Measurements from ENCODE around the gene SPOCK2.

SPOCK2 gene

DNA sequence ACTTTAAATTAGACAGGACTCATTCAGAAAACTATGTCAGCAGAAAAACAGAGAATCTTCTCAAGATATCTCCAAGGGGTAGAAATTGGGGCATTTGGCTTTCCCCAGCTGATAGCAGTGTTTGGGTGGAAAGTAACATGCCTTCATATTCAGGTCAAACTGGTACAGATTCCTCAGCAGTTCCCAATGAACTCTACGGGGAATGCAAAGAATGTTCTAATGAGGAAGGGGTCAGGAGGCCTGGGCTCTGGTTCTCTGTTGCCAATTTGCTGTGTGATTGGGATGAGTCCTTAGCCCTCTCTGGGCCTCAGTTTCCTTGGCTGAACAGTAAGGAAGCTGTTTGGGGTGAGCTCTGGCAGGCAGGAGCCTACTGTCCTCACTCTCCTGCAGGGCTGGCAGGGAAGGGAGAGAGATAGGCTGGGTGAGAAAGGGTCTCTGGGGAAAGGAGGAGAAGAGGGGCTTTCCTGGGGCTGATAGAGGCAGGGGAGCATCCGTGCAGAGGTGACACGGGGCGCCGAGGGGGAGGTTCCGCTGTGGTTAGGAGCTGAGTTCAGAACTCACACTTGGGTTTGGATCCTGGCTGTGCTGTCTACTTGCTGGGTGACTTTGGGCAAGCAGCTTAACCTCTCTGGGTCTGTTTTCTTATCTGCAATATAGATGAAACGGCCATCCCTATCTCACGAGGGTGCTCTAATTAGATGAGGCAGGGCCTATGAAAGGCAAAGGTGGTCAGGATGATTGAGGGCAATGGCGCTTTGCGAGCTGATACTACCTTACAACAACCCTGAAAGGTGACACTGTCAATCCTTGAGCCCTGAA is 45.1 kb downstream of the SPOCK2 start:
- no peak for DNase-seq (ENCODE audit: low read depth)
- TF ChIP-seq, protein P1, sequence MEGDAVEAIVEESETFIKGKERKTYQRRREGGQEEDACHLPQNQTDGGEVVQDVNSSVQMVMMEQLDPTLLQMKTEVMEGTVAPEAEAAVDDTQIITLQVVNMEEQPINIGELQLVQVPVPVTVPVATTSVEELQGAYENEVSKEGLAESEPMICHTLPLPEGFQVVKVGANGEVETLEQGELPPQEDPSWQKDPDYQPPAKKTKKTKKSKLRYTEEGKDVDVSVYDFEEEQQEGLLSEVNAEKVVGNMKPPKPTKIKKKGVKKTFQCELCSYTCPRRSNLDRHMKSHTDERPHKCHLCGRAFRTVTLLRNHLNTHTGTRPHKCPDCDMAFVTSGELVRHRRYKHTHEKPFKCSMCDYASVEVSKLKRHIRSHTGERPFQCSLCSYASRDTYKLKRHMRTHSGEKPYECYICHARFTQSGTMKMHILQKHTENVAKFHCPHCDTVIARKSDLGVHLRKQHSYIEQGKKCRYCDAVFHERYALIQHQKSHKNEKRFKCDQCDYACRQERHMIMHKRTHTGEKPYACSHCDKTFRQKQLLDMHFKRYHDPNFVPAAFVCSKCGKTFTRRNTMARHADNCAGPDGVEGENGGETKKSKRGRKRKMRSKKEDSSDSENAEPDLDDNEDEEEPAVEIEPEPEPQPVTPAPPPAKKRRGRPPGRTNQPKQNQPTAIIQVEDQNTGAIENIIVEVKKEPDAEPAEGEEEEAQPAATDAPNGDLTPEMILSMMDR (IDR thresholded peaks at IDR 0.05; ENCODE audit: low read depth, low read length, missing control alignments), result no peak
- no peak overlapping the region for H3K4me3 ChIP-seq (ENCODE audit: low read depth, low read length)

DNA sequence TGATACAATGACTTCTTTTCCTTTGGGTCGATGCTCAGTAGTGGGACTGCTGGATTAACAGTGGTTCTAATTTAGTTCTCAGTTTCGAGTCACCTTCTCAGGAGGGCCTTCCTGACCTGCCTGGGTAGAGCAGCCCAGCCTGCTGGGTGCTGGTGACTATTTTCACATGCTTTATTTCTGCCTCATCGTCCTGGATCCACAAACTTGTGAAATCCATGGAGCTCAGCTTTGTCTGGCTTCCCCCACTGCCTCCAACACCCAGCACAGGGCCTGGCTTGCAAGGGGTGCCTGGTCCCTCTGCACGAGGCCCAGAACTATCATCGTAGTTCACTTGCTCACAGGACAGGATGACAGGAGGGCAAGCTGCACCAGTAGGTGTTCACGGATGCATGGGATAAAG is 46.9 kb downstream of the SPOCK2 start:
- no peak for DNase-seq (ENCODE audit: low read depth)
- H3K4me3 ChIP-seq (ENCODE audit: low read depth, low read length), result no peak overlapping the region
- TF ChIP-seq, protein P1 (IDR thresholded peaks at IDR 0.05; ENCODE audit: low read depth, low read length, missing control alignments), result no peak

DNA sequence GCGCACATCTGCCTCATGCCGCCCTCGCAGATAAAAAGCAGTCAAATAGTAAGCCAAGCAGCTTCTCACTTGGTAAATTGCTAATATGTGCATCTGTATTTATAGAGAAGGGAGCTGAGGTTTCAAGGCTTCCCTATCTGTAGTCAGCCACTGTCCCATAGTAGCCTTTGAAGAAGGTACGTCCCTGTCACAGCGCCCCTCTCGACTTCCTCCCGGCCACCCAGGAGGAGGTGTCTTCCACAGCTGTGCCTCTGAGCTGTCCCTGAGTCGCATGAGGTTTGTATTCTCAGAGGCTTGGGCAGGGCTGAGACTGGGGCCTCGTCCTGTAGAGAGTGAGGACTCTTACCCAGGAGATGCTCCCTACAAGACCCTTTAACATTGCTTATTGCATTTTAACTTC is 49.0 kb downstream of the SPOCK2 start:
- DNase-seq (ENCODE audit: low read depth), result no peak
- H3K4me3 ChIP-seq (ENCODE audit: low read depth, low read length), result no peak overlapping the region
- TF ChIP-seq, protein P1 (IDR thresholded peaks at IDR 0.05; ENCODE audit: low read depth, low read length, missing control alignments), result no peak

DNA sequence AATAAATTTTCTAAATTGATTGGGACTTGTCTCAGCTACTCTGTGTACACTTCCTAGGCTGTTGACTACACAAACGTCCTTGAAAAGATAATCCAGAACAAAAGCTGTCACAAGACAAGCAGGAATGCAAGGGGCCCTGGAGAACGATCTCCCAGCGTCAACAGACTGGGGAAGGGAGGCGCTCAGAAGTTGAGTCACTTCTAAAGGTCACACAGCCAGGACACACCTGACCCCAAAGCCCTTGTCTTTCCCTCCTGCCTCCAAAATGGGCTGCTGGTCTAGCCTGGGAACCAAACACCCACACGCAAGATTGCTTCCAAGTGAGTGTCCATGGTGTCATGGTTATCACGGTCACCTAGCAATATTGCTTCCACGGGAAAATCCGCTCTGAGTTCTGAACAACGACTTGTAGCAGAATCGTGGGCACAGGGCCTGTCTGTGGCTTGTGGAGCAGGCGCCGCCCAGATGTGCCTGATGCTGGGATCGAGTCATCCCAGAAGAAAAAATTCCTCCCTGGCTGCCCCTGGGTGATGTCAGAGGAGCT is 49.8 kb downstream of the SPOCK2 start:
- TF ChIP-seq, protein P1 (IDR thresholded peaks at IDR 0.05; ENCODE audit: low read depth, low read length, missing control alignments), result no peak
- H3K4me3 ChIP-seq (ENCODE audit: low read depth, low read length), result no peak overlapping the region
- DNase-seq (ENCODE audit: low read depth), result no peak

DNA sequence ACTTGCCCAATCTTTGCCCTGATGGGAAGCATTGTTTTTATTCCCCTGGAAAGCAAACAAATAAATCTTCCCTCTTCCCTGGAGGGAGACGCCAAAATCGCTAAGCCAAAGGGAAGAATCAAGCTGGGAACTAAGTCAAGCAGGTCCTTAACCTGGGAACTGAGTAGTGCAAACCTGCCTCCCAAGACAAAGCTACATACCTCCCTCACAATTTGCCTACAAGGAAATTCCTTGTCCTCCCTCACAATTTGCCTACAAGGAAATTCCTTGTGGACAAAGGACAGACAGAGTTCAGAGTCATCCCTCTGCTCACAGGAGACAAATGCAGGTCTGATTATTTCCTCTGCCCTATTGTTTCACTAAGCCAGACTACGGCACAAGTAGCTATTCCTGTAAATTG is 50.5 kb downstream of the SPOCK2 start:
- DNase-seq (ENCODE audit: low read depth), result no peak
- H3K4me3 ChIP-seq (ENCODE audit: low read depth, low read length), result no peak overlapping the region
- TF ChIP-seq, protein P1 (IDR thresholded peaks at IDR 0.05; ENCODE audit: low read depth, low read length, missing control alignments), result no peak

DNA sequence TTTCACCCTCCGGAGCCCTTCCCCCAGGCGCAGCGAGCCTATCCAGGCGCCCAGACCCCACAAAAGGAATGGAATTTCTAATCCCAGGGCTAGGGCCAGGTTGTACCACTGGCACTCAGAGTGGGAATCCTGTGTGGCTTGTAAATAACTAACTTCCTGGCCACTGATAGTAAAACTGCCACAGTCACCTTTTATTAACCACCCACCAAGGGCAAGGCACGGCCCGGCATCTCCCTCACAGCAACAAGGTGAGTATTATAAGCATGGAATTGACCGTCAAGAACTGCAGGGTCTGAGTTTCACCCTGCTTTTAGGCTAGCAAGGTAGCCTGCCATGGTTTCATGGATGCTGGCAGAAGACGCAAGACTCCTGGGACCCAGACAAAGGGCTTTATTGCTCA is 51.1 kb downstream of the SPOCK2 start:
- no peak for DNase-seq (ENCODE audit: low read depth)
- H3K4me3 ChIP-seq (ENCODE audit: low read depth, low read length), result no peak overlapping the region
- TF ChIP-seq, protein P1 (IDR thresholded peaks at IDR 0.05; ENCODE audit: low read depth, low read length, missing control alignments), result no peak
